Measurements from ENCODE around the gene MPG.

Gene MPG

DNA sequence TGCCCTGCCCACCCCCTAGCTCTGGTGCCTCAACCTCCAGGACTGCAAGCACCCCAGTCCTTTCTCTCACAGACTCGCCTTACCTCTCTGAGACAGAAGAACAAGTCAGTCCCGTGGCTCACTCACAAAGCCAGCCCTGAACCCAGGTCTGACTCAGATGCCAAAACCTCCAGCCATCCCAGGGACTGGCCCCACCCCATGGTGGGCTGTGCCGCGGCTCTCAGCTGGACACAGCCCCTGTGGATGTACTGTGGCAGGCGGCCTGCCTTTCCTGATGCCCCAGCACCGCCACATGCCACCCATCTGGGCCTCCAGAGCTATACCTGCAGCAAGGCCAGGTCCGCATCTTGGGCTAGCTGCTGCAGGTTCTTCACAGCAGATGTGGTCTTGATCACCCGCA, 19.8 kb downstream of the MPG start:
- POLR2A ChIA-PET (ENCODE audit: low non-redundant PET): interaction anchor here (0.6 kb wide), 1 partner anchor 14 kb away, joined by 4 read pairs; no protein-coding TSS in a partner anchor
- CTCF ChIA-PET: interaction anchor here (1.0 to 6.7 kb wide), 4 partner anchors 19 to 35 kb away, joined by 5 to 135 read pairs (median 10); partner anchors contain the start of gene RHBDF1
- TF ChIP-seq CTCF (conservative IDR thresholded peaks at IDR 0.05; ENCODE audit: low read depth): no peak
- H3K27ac ChIP-seq: peak overlapping the region; percentile 32; the same call in 1 of the 2 replicates
- no peak for DNase-seq (ENCODE audit: low spot score)

GRCh38 chr16:100989-101388, 23.0 kb downstream of the MPG start:
- DNase-seq (ENCODE audit: low spot score): no peak
- TF ChIP-seq CTCF (conservative IDR thresholded peaks at IDR 0.05; ENCODE audit: low read depth): no peak
- POLR2A ChIA-PET (ENCODE audit: low non-redundant PET): no interaction called here
- CTCF ChIA-PET: no interaction called here
- H3K27ac ChIP-seq: peak overlapping the region; percentile 20; the same call in 1 of the 2 replicates

- CTCF ChIA-PET: no interaction called here
- POLR2A ChIA-PET (ENCODE audit: low non-redundant PET): no interaction called here
- DNase-seq (ENCODE audit: low spot score): no peak
- peak overlapping the region; percentile 20 for H3K27ac ChIP-seq
- no peak for TF ChIP-seq CTCF (conservative IDR thresholded peaks at IDR 0.05; ENCODE audit: low read depth)
These were observed 23.6 kb downstream of the MPG start for GRCh38 chr16:101586-101985.

DNA sequence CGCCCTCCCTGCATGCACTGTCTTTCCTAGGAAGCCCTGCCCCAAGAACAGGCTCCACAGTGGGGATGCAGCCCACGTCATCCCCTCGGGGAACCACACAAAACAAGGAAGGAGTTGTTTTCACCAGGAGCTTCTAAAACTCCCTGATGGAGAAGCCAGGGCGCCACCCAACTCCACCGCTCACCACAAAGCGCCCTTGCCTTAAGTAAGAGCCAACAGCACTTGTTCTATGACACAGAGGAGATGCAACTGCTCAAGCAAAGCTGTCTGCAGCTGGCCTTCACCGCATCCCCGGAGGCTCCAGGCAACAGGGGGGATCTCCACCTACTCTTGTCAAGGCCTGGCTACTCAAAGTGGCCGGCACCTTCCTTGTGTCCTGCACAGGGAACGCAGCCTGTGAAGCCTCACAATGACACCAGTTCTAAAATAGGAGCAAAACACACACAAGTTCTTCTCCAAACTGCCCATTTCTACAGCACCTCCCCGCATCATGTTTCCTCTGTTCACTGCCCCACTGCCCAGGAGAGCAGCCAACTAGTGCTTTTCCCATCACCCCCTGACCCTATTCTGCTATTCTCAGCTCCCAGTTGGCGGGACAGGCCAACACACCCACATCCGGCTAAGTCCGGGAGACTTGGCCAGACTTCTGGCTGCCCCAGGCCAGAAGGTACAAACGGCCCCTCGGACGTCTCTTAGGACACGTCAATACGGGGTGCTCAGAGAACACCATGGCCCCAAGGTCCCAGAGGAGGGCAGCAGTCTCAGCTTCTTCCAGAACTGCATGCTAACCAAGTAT, 24.2 kb downstream of the MPG start:
- peak overlapping the region; percentile 20 for H3K27ac ChIP-seq
- no peak for TF ChIP-seq CTCF (conservative IDR thresholded peaks at IDR 0.05; ENCODE audit: low read depth)
- POLR2A ChIA-PET (ENCODE audit: low non-redundant PET): no interaction called here
- DNase-seq (ENCODE audit: low spot score): no peak
- CTCF ChIA-PET: no interaction called here

DNA sequence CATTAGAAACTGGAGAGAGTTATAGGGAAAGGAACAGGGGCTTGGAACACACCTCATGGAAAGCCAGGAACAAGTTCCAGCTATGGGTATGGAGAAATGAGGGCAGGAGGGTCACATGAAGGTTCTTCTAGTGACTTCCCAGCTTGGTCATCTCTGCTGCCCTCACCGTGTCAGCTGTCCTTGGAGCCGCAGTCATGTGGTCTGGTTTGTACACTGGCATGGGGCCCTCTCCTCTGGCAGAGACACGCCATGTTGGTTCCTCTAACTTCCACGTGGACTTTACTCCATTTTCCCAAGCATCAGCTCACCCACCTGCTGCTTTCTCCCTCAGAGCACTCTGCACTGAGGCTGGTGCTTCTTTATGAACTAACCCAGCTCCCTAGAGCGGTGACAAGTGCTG, 26.3 kb downstream of the MPG start:
- no peak for DNase-seq (ENCODE audit: low spot score)
- ChIA-PET CTCF (interaction anchor here (1.3 kb wide), 1 partner anchor 258 kb away, joined by 4 read pairs; no protein-coding TSS in a partner anchor), POLR2A (ENCODE audit: low non-redundant PET) (no interaction called here)
- H3K27ac ChIP-seq: no peak overlapping the region
- no peak for TF ChIP-seq CTCF (conservative IDR thresholded peaks at IDR 0.05; ENCODE audit: low read depth)

DNA sequence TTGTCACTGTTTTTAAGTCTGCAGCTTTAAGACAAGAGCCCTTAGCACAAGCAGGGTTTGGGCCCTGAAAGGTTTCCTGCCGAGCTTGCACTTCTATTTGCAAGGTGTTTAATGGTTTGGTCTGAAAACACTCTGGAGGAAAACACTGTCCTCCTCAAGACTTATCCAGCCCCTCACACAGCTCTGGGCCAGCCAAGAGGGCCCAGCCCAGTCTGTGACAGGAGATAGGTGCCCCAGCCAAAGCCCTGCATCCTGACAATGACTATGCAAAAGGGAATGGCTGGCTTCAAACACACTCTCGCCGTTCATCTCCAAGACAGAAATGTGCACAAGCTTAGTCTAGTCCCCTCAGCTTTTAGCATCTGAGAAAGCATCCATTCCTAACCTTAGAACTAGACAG, 26.9 kb downstream of the MPG start:
- CTCF ChIA-PET: interaction anchor here (0.6 to 1.3 kb wide), 2 partner anchors 97 to 257 kb away, joined by 3 to 4 read pairs; no protein-coding TSS in a partner anchor
- no peak for TF ChIP-seq CTCF (conservative IDR thresholded peaks at IDR 0.05; ENCODE audit: low read depth)
- POLR2A ChIA-PET (ENCODE audit: low non-redundant PET): no interaction called here

More for the DNA sequence above, 26.9 kb downstream of the MPG start:
- DNase-seq (ENCODE audit: low spot score): no peak
- no peak overlapping the region for H3K27ac ChIP-seq

Measured in RWPE1 (cell line).